Smooth muscle cell (in vitro differentiated cells): Measurements from ENCODE around the gene NCOR2. TPM values are rescaled to one million over a fixed set of nuclear protein-coding genes. Genes with fewer than 3 reads are reported as not detected.

Experiments used
- DNase-seq: peaks from one replicate; lab custom pipeline; 2025; ENCODE audit not compliant: unreplicated experiment; lab: John Stamatoyannopoulos, UW
- H2AFZ ChIP-seq: fragments of 200-600 bp; sonication (generic); 2 replicates; pipeline ENCODE4 v1.6.0; 2016; ENCODE audit warnings: antibody characterized with exemption, low read depth, mild to moderate bottlenecking
- H3F3A ChIP-seq: fragments of 200-600 bp; sonication (generic); 2 replicates; pipeline ENCODE4 v1.6.0; 2017; ENCODE audit warnings: antibody characterized with exemption, low read depth
- H3K27ac ChIP-seq: fragments of 200-600 bp; sonication (generic); 2 replicates; pipeline ENCODE4 v1.5.1; 2016; ENCODE audit warnings: low read depth, mild to moderate bottlenecking
- H3K27me3 ChIP-seq: fragments of 200-600 bp; sonication (generic); 2 replicates; pipeline ENCODE4 v1.6.1; 2016; ENCODE audit warnings: low read depth, mild to moderate bottlenecking
- H3K36me3 ChIP-seq: fragments of 200-600 bp; sonication (generic); 2 replicates; pipeline ENCODE4 v1.5.1; 2016; ENCODE audit warnings: low read depth
- H3K4me1 ChIP-seq: fragments of 200-600 bp; sonication (generic); 2 replicates; pipeline ENCODE4 v1.5.1; 2016; ENCODE audit warnings: low read depth
- H3K4me2 ChIP-seq: fragments of 200-600 bp; sonication (generic); 2 replicates; pipeline ENCODE4 v1.6.0; 2016; ENCODE audit warnings: mild to moderate bottlenecking
- H3K4me3 ChIP-seq: fragments of 200-600 bp; sonication (generic); 2 replicates; pipeline ENCODE4 v1.5.1; 2016; ENCODE audit warnings: mild to moderate bottlenecking
- H3K79me2 ChIP-seq: fragments of 200-600 bp; sonication (generic); 2 replicates; pipeline ENCODE4 v1.6.0; 2016; ENCODE audit warnings: low read depth, mild to moderate bottlenecking
- H3K9ac ChIP-seq: fragments of 200-600 bp; sonication (generic); 2 replicates; pipeline ENCODE4 v1.6.0; 2016; ENCODE audit warnings: low read depth
- H3K9me3 ChIP-seq: fragments of 200-600 bp; sonication (generic); replicated peaks from 2 replicates; pipeline ENCODE4 v1.5.1; 2016; ENCODE audit warnings: low read depth
- H4K20me1 ChIP-seq: fragments of 200-600 bp; sonication (generic); 2 replicates; pipeline ENCODE4 v1.6.0; 2016; ENCODE audit warnings: low read depth
- WGBS: methylation state at CpG from one replicate; pipeline ENCODE4 v1.1.7; 2016; ENCODE audit warnings: low lambda C conversion rate; 5-methylcytosine and 5-hydroxymethylcytosine counted together
- polyA plus RNA-seq: library from polyadenylated mRNA; unstranded; fragments of >200 nt; fragmentation: Nextera tagmentation; extraction: Ambion mirVana; gene quantifications from 2 replicates; pipeline ENCODE4 v1.2.1, GENCODE V29; 2016
- total RNA-seq: library from RNA; depleted of rRNA; stranded (reverse); fragments of >200 nt; gene quantifications from 2 replicates; pipeline ENCODE4 v1.2.3, GENCODE V29; 2014
- TF ChIP-seq, protein P1 (sequence below): fragments of 200-600 bp; sonication (generic); IDR thresholded peaks from 2 replicates; pipeline ENCODE4 v1.5.1; 2017; ENCODE audit warnings: borderline replicate concordance, mild to moderate bottlenecking, antibody characterized with exemption; ENCODE audit not compliant: insufficient read depth, poor library complexity, severe bottlenecking

NCOR2 gene
- total and polyA plus RNA-seq, 2 experiments from 2014 or later, result 64.1 to 164 TPM

DNA sequence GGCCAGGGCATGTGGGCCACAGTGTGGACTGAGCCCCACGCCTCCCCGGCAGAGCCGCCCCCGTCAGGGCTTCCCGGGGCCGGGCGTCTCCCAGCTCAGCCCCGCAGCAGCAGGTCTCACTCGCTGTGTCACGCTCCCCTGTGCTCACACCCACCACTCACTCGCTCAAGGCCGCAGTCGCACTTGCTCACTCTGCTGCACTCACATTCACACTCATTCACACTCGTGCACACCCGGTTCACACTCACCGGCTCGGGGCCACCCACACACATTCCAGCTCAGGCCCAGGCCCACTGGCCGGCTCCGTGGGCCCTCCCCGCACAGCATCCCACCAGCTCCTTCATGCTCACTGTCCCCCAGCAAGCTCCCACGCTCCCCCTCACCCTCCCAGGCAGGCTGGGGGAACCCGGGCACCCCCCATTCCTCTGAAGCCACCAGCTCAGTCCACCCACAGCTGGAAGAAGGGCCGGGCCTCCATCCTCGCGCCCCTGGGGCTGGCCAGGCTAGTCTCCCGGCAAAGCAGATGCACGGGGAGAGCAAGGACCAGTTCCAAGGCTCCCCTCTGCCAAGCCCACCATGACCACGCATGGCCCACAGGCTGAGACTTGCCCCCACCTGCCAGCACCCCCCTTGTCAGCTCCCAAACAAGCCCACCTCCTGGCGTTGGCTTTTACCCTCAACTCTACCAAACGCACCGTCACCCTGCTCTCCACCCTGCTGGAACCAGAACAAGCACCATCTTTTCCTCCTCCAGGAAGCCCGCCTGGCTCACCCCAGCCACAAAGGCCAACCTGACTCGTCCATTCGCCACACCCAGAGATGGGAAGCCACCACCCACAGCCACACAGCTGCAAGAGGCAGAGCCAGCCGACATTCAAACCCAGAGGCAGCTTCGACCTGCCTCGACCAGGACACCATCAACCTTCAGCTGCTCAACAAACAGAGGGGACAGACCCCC, 28.0 kb downstream of the NCOR2 start:
- Histone ChIP-seq H3K9me3 (no peaks in the 10 kb centered on the region), H3K27ac (peak overlapping the region; percentile 71), H4K20me1 (peaks cover 85% of the 10 kb centered on the region), H3K79me2 (peaks cover 83% of the 10 kb centered on the region), H3F3A (peaks cover 10% of the 10 kb centered on the region), H3K27me3 (no peaks in the 10 kb centered on the region), H3K4me2 (no peak overlapping the region), H3K9ac (no peak overlapping the region), H2AFZ (no peak overlapping the region), H3K36me3 (no peaks in the 10 kb centered on the region), H3K4me1 (peaks cover 16% of the 10 kb centered on the region), H3K4me3 (no peak overlapping the region)
- 78% methylated on average over 25 of the region's 37 CpGs for WGBS
- TF ChIP-seq, protein P1, sequence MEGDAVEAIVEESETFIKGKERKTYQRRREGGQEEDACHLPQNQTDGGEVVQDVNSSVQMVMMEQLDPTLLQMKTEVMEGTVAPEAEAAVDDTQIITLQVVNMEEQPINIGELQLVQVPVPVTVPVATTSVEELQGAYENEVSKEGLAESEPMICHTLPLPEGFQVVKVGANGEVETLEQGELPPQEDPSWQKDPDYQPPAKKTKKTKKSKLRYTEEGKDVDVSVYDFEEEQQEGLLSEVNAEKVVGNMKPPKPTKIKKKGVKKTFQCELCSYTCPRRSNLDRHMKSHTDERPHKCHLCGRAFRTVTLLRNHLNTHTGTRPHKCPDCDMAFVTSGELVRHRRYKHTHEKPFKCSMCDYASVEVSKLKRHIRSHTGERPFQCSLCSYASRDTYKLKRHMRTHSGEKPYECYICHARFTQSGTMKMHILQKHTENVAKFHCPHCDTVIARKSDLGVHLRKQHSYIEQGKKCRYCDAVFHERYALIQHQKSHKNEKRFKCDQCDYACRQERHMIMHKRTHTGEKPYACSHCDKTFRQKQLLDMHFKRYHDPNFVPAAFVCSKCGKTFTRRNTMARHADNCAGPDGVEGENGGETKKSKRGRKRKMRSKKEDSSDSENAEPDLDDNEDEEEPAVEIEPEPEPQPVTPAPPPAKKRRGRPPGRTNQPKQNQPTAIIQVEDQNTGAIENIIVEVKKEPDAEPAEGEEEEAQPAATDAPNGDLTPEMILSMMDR, result no peak
- DNase-seq, result no peak

DNA sequence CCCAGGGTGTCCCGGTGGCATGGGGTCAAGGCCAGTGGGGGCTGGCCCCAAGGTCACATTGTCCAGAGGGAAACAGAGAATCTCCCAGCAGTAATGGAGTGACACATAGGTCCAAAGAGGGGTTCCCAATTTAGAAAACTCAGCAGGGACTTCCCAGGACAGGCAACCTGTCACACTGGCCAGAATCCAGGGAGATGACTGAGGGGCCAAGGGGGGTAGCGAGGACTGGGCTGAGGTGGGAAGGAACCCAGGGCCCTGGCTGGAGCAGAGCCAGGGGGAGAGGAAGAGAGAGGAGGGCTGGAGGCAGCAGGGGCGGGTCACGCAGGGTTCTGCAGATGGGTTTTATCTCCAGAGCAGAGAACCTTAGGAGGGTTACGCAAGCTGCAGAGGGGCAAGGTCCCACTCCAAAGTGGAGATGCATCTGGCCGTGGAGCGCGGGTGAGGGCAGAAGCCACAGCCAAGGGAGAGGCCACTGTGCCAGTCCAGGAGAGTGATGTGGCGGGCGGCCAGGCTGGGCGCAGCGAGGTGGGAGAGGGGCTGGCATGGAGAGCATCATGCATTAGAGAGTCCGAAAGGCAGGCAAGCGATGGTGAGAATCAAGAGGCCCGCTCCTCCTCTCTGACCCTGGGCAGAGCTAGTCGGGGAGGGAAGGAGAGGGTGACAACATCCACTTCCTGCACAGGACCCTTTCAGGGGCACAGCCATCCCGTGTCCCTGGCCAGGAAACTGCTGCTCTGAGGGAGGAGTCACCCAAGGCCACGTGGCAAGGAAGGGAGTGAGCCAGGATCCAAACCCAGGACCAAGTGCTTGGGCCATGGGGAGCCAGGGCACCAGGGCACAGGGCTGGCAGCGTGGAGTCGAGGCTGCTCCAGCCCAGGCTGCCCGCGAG, 29.0 kb downstream of the NCOR2 start:
- Histone ChIP-seq H3K27me3 (no peaks in the 10 kb centered on the region), H3K36me3 (no peaks in the 10 kb centered on the region), H3K9me3 (no peaks in the 10 kb centered on the region), H3K4me1 (peaks cover 11% of the 10 kb centered on the region), H4K20me1 (peaks cover 85% of the 10 kb centered on the region), H3K27ac (peak overlapping the region; percentile 71), H3K4me2 (no peak overlapping the region), H3K4me3 (no peak overlapping the region), H3K79me2 (peaks cover 83% of the 10 kb centered on the region), H3F3A (peaks cover 13% of the 10 kb centered on the region), H3K9ac (no peak overlapping the region), H2AFZ (no peak overlapping the region)
- DNase-seq, result no peak
- TF ChIP-seq, protein P1, result no peak
- 73% methylated on average over 22 of the region's 22 CpGs for WGBS

DNA sequence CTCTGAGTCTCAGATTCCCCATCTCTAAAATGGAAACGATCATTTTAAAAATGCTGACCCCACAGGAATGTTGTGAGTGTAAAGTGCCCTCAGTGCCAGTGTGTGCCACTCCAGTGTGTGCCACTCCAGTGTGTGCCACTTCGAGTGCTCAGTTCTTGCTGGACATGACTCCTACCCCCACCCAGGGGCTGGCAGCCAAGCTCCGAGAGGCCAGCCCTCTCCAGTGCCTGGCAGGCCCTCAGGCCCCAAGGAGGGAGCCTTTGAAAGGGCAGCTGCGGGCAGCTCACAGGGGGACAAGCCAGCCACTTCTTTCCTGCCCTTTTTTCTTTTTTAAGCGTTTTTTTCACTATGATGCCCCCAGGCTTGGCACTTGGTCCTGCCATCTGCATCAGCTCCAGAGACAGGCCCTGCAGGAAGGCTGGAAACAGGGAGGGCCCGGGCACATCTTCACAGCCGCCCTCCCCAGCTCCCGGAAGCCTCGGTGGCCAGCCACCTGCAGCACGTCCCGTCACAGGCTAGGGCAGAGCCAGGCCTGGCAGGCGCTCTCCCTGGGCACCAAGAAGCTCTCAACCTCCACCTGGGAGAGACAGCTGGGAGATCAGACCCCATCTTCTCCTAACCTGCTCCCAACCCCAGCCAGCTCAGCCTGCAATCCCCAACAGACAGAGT, 29.8 kb downstream of the NCOR2 start:
- no peak for DNase-seq
- Histone ChIP-seq H3K9ac (no peak overlapping the region), H4K20me1 (peaks cover 84% of the 10 kb centered on the region), H2AFZ (no peak overlapping the region), H3K9me3 (no peaks in the 10 kb centered on the region), H3K4me1 (peaks cover 10% of the 10 kb centered on the region), H3K4me2 (peak overlapping the region; percentile 22), H3K79me2 (peaks cover 81% of the 10 kb centered on the region), H3K27ac (peak overlapping the region; percentile 71), H3K36me3 (no peaks in the 10 kb centered on the region), H3K4me3 (no peak overlapping the region), H3K27me3 (no peaks in the 10 kb centered on the region), H3F3A (peaks cover 15% of the 10 kb centered on the region)
- WGBS, result 90% methylated on average over 12 of the region's 12 CpGs
- TF ChIP-seq, protein P1, result no peak
